Keratinocyte (primary cell): ENCODE measurements around the gene IL6R. TPM values are rescaled to one million over a fixed set of nuclear protein-coding genes. Genes with fewer than 3 reads are reported as not detected.

Experiments
- DNase-seq: peaks from one replicate; pipeline ENCODE4 v3.0.0-alpha.2; 2011; ENCODE audit warnings: low read depth, missing footprints, low spot score
- FAIRE-seq: peaks from 2 replicates; lab custom pipeline; 2011; peaks lifted over from hg19 to GRCh38; lab: Jason Lieb, UNC
- H2AFZ ChIP-seq: 2 replicates; pipeline ENCODE4 v1.6.0; 2012; ENCODE audit warnings: low read length, control low read depth, inconsistent platforms; ENCODE audit not compliant: control insufficient read depth
- H3K27ac ChIP-seq: 2 replicates; pipeline ENCODE4 v1.5.1; 2011; ENCODE audit warnings: low read length; ENCODE audit not compliant: control insufficient read depth, insufficient read depth
- H3K27me3 ChIP-seq: 3 replicates; pipeline ENCODE4 v1.6.0; 2011; ENCODE audit warnings: low read length; ENCODE audit not compliant: control insufficient read depth, insufficient read depth; ENCODE audit errors: extremely low read depth
- H3K36me3 ChIP-seq, 2 experiments: 2 replicates in 1 of 2; 3 replicates in 1 of 2; pipeline ENCODE4 v1.5.1; 2011; ENCODE audit warnings: low read length in 2 of 2, mild to moderate bottlenecking in 1 of 2; ENCODE audit not compliant: control insufficient read depth in 2 of 2, insufficient read depth in 2 of 2; ENCODE audit errors: extremely low read depth in 1 of 2
- H3K4me1 ChIP-seq: 3 replicates; pipeline ENCODE4 v1.5.1; 2011; ENCODE audit warnings: low read length; ENCODE audit not compliant: control insufficient read depth, insufficient read depth; ENCODE audit errors: extremely low read depth
- H3K4me2 ChIP-seq: 3 replicates; pipeline ENCODE4 v1.6.0; 2011; ENCODE audit warnings: low read depth, low read length; ENCODE audit not compliant: control insufficient read depth, insufficient read depth; ENCODE audit errors: extremely low read depth
- H3K4me3 ChIP-seq, 3 experiments: fragments of 200-600 bp in 1 of 3; sonication (generic) in 1 of 3; 2 replicates in 2 of 3; 3 replicates in 1 of 3; pipeline ENCODE4 v1.5.1; 2011 to 2016; ENCODE audit warnings: low read length in 3 of 3, mild to moderate bottlenecking in 3 of 3, control low read depth in 2 of 3, inconsistent platforms in 1 of 3, low read depth in 1 of 3, mixed read lengths in 1 of 3, mixed run types in 1 of 3, moderate library complexity in 1 of 3; ENCODE audit not compliant: control insufficient read depth in 2 of 3, insufficient read depth in 2 of 3; ENCODE audit errors: extremely low read depth in 1 of 3
- H3K79me2 ChIP-seq: 2 replicates; pipeline ENCODE4 v1.6.0; 2012; ENCODE audit warnings: low read length; ENCODE audit not compliant: control insufficient read depth, insufficient read depth
- H3K9ac ChIP-seq: 3 replicates; pipeline ENCODE4 v1.6.0; 2011; ENCODE audit warnings: low read length; ENCODE audit not compliant: control insufficient read depth, insufficient read depth; ENCODE audit errors: extremely low read depth
- H3K9me1 ChIP-seq: 3 replicates; pipeline ENCODE4 v1.6.0; 2011; ENCODE audit warnings: low read length; ENCODE audit not compliant: control insufficient read depth, insufficient read depth; ENCODE audit errors: extremely low read depth
- H3K9me3 ChIP-seq: 2 replicates; pipeline ENCODE4 v1.5.1; 2012; ENCODE audit warnings: low read depth, low read length; ENCODE audit not compliant: control insufficient read depth
- H4K20me1 ChIP-seq: 3 replicates; pipeline ENCODE4 v1.6.0; 2011; ENCODE audit warnings: low read length; ENCODE audit not compliant: control insufficient read depth, insufficient read depth; ENCODE audit errors: extremely low read depth
- CTCF ChIP-seq, 3 experiments: IDR thresholded peaks in 1 of 3; conservative IDR thresholded peaks in 1 of 3; optimal IDR thresholded peaks in 1 of 3; 2 replicates in 2 of 3; 3 replicates in 1 of 3; pipeline versions ENCODE3 to v1.5.1; 2011; ENCODE audit warnings: low read length in 3 of 3, mild to moderate bottlenecking in 3 of 3, moderate library complexity in 2 of 3, control low read depth in 1 of 3, inconsistent platforms in 1 of 3; ENCODE audit not compliant: insufficient read depth in 2 of 3; ENCODE audit errors: extremely low read depth in 1 of 3
- EZH2 ChIP-seq: IDR thresholded peaks from one replicate; pipeline ENCODE4 v1.6.1; 2012; ENCODE audit warnings: inconsistent platforms, mild to moderate bottlenecking, low read length, moderate library complexity
- dilution Hi-C: fragments of 300-500 bp; cut with MboI; formaldehyde crosslinking; loops from one replicate; pipeline ENCODE4 v1.7.0; 2020; ENCODE audit warnings: low sequenced_read_pairs; ENCODE audit not compliant: extremely low pct_ligation_motif_present
- polyA plus RNA-seq, 5 experiments: library from polyadenylated mRNA; depleted of rRNA in 3 of 5; stranded (reverse) in 3 of 5; stranded (forward) in 1 of 5; unstranded in 1 of 5; fragments of >200 nt; gene quantifications; 1 replicate in 1 of 5; 2 replicates in 3 of 5; 3 replicates in 1 of 5; pipeline versions ENCODE4 v1.2.1 to v1.2.3, GENCODE V29; 2011 to 2012; ENCODE audit warnings: missing spikeins in 2 of 5, low read depth in 1 of 5, low replicate concordance in 1 of 5

Gene IL6R
- polyA plus RNA-seq, 1 donor (not counting 4 experiments of a cell fraction or from before 2014, with no cell fraction given), result 12.6 TPM

DNA sequence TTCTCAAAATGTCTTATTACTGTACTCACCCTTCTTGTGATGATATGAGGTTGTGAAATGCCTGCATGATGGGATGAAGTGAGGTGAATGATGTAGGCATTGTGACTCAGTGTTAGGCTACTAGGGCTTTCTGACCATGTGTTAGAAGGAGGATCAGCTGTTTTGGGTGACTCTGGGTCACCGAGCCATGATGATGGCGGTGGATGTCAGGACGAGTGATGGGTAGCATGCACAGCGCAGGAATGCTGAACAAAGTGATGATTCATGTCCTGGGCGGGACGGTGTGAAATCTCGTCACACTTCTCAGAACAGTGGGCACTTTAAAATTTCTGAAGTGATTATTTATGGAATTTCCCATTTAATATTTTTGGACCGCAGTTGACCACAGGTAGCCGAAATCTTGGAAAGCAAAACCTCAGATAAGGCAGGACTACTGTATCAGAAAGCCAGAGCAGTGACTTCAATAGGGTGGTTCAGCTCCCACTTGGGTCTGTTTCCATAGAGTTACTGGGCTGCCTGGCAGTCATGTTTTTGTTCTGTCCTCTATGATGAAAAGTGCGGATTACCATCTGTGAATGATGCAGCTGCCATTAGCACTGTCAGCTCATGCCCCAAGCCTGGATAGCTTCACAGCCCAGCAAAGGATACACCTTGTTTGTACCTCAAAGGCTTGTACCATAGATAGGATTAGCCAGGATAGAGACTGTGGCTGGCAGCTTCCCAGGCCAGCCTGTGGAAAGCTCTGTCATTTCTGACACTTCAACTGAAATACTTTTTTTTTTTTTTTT is 26.6 kb downstream of the IL6R start:
- peak overlapping the region; percentile 83 for H3K9ac ChIP-seq
- H3K27me3 ChIP-seq, result no peaks in the 10 kb centered on the region
- no peaks in the 10 kb centered on the region for H3K79me2 ChIP-seq
- dilution Hi-C loops, result no loop called here
- TF ChIP-seq EZH2 (no peak), CTCF (optimal IDR thresholded peaks at IDR 0.05 in 1 of 3, IDR thresholded peaks at IDR 0.05 in 1 of 3, conservative IDR thresholded peaks at IDR 0.05 in 1 of 3; ENCODE audit: extremely low read depth in 1 of 3, insufficient read depth in 2 of 3, low read length in 3 of 3) (no peak)
- no peak overlapping the region for H3K4me3 ChIP-seq
- H3K4me2 ChIP-seq, result peak overlapping the region; percentile 33
- H3K9me1 ChIP-seq, result peaks cover 3% of the 10 kb centered on the region
- peak overlapping the region; percentile 95 for H3K27ac ChIP-seq
- FAIRE-seq (peak; percentile 95), DNase-seq (peak; percentile 98)
- H3K36me3 ChIP-seq, result peaks cover 4 to 8% of the 10 kb centered on the region in 2 experiments
- peaks cover 80% of the 10 kb centered on the region for H3K4me1 ChIP-seq
- H3K9me3 ChIP-seq, result no peaks in the 10 kb centered on the region
- H4K20me1 ChIP-seq, result no peaks in the 10 kb centered on the region
- no peak overlapping the region for H2AFZ ChIP-seq

DNA sequence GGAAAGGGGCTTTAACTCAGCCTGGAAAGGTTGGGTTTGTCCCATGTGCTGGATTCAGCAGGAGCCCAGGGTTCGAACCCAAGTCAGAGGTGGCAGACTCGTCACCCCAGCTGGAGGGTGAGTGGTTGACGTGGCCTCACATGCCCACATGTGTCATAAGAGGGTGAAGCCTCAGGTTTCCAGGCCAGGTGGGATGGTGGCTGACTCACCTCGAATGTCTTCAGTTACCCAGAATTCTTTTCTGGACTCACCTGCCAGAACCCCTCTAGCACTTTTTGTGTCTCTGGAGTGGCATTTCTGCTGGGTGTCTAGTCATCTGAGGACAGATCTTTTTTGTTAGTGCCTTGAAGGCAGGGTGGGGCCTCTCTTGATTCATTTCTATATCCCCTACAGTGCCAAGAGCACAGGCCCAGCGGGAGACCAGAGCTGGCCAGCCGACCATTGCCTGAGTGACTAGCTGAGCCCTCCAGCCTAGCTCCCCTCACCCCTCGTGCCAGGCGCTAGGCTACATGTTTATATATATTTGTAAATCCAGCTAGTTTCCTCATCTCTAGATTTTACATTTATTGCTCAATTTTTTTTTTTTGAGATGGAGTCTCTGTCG is 28.1 kb downstream of the IL6R start:
- no peaks in the 10 kb centered on the region for H3K9me3 ChIP-seq
- H3K27ac ChIP-seq, result peak overlapping the region; percentile 95
- peak overlapping the region; percentile 37 for H3K4me2 ChIP-seq
- peak overlapping the region; percentile 83 for H3K9ac ChIP-seq
- no peak overlapping the region for H3K4me3 ChIP-seq
- H3K27me3 ChIP-seq, result no peaks in the 10 kb centered on the region
- TF ChIP-seq CTCF (optimal IDR thresholded peaks at IDR 0.05 in 1 of 3, IDR thresholded peaks at IDR 0.05 in 1 of 3, conservative IDR thresholded peaks at IDR 0.05 in 1 of 3; ENCODE audit: extremely low read depth in 1 of 3, insufficient read depth in 2 of 3, low read length in 3 of 3) (no peak), EZH2 (no peak)
- peaks cover 72% of the 10 kb centered on the region for H3K4me1 ChIP-seq
- H2AFZ ChIP-seq, result no peak overlapping the region
- no peaks in the 10 kb centered on the region for H4K20me1 ChIP-seq
- peaks cover 6 to 8% of the 10 kb centered on the region in 2 experiments for H3K36me3 ChIP-seq
- FAIRE-seq (peak; percentile 98), DNase-seq (peak; percentile 99)
- H3K9me1 ChIP-seq, result peaks cover 3% of the 10 kb centered on the region
- dilution Hi-C loops, result no loop called here
- H3K79me2 ChIP-seq, result no peaks in the 10 kb centered on the region
